Tibial nerve (tissue), 4 donors: ENCODE data around the gene FCRLA.
"Not testable (repeated sequence)": the region's sequence is repeated elsewhere in the genome, so short reads cannot be mapped to it uniquely, and the experiment has no call there.

Experiments used
- CTCF ChIP-seq, 5 experiments: fragments of 200-600 bp in 3 of 5; fragments of 450-650 bp in 2 of 5; sonication (generic) in 3 of 5; IDR thresholded peaks; one replicate each; pipeline ENCODE4 v1.5.1; 2016 to 2019; ENCODE audit warnings: antibody characterized with exemption in 5 of 5, mild to moderate bottlenecking in 3 of 5, moderate library complexity in 2 of 5
- EP300 ChIP-seq, 2 donors: sonication (generic); formaldehyde crosslinking; IDR thresholded peaks; one replicate each; pipeline ENCODE4 v1.6.1; 2017; ENCODE audit warnings: antibody characterized with exemption in 2 of 2, mild to moderate bottlenecking in 1 of 2
- POLR2A ChIP-seq, 2 donors: fragments of 450-650 bp; IDR thresholded peaks; one replicate each; pipeline ENCODE4 v1.6.1; 2017; ENCODE audit warnings: antibody characterized with exemption in 2 of 2, mild to moderate bottlenecking in 2 of 2, moderate library complexity in 2 of 2

- not testable (repeated sequence) for TF ChIP-seq CTCF, POLR2A, EP300 (IDR thresholded peaks at IDR 0.05)
These were observed 18.4 kb downstream of the FCRLA start for GRCh38 chr1:161725258-161725907.
